GM19023 (cell line): ENCODE data around the gene DNAH12.

Experiments used
- ATAC-seq: cut with Tn5 transposase; IDR thresholded peaks from one replicate; pipeline ENCODE4 v1.9.1; 2021; ENCODE audit warnings: mild to moderate bottlenecking, moderate library complexity; ENCODE audit not compliant: unreplicated experiment

Gene DNAH12

GRCh38 chr3:57544181-57545125 is at the start of gene DNAH12:
Gene DNAH12 (minus strand): TSS chr3:57544344. CDS start chr3:57542870, 1,474 bp downstream.
- ATAC-seq: no peak

GRCh38 chr3:57592306-57592705 is 48.2 kb upstream of the DNAH12 start:
- ATAC-seq: no peak

- no peak for ATAC-seq
Observed at GRCh38 chr3:57587905-57588304, 43.8 kb upstream of the DNAH12 start.

GRCh38 chr3:57586778-57587177 is 42.6 kb upstream of the DNAH12 start:
- ATAC-seq: no peak

- ATAC-seq: no peak
Observed at GRCh38 chr3:57583544-57583943, 39.4 kb upstream of the DNAH12 start.

GRCh38 chr3:57582474-57583168 is 38.5 kb upstream of the DNAH12 start:
- ATAC-seq: no peak

GRCh38 chr3:57577801-57578200 is 33.7 kb upstream of the DNAH12 start:
- ATAC-seq: no peak

GRCh38 chr3:57575966-57576626 is 32.0 kb upstream of the DNAH12 start:
- no peak for ATAC-seq

- ATAC-seq: no peak
Observed at GRCh38 chr3:57572096-57572495, 28.0 kb upstream of the DNAH12 start.

GRCh38 chr3:57570878-57571277 is 26.7 kb upstream of the DNAH12 start:
- no peak for ATAC-seq

GRCh38 chr3:57569859-57570450 is 25.8 kb upstream of the DNAH12 start:
- no peak for ATAC-seq

GRCh38 chr3:57559526-57559925 is 15.4 kb upstream of the DNAH12 start:
- ATAC-seq: no peak

GRCh38 chr3:57557085-57557537 is 13.0 kb upstream of the DNAH12 start:
- no peak for ATAC-seq

GRCh38 chr3:57556459-57557084 is 12.4 kb upstream of the DNAH12 start:
- peak; percentile 31 for ATAC-seq

GRCh38 chr3:57555738-57556458 is 11.8 kb upstream of the DNAH12 start, which contains the start of gene PDE12:
Gene PDE12 (plus strand): TSS chr3:57556274. CDS start chr3:57556380, 106 bp downstream.
- peak; percentile 87 for ATAC-seq

GRCh38 chr3:57555306-57555705 is 11.2 kb upstream of the DNAH12 start:
- ATAC-seq: no peak

GRCh38 chr3:57546616-57547015 is 2.5 kb upstream of the DNAH12 start:
- ATAC-seq: no peak

- no peak for ATAC-seq
Observed at GRCh38 chr3:57545636-57546268, 1.6 kb upstream of the DNAH12 start.

- no peak for ATAC-seq
Observed at GRCh38 chr3:57538465-57538864, 5.7 kb downstream of the DNAH12 start.
